ENCODE measurements around the gene TSPAN14. TPM values are rescaled to one million over a fixed set of nuclear protein-coding genes. Genes with fewer than 3 reads are reported as not detected.

The TSPAN14 gene
- total and polyA plus RNA-seq, 10 of the 15 experiments (the other 5 are each of a cell fraction or from before 2014, with no cell fraction given), result 2.5 to 31.7 (median 17.9) TPM

DNA sequence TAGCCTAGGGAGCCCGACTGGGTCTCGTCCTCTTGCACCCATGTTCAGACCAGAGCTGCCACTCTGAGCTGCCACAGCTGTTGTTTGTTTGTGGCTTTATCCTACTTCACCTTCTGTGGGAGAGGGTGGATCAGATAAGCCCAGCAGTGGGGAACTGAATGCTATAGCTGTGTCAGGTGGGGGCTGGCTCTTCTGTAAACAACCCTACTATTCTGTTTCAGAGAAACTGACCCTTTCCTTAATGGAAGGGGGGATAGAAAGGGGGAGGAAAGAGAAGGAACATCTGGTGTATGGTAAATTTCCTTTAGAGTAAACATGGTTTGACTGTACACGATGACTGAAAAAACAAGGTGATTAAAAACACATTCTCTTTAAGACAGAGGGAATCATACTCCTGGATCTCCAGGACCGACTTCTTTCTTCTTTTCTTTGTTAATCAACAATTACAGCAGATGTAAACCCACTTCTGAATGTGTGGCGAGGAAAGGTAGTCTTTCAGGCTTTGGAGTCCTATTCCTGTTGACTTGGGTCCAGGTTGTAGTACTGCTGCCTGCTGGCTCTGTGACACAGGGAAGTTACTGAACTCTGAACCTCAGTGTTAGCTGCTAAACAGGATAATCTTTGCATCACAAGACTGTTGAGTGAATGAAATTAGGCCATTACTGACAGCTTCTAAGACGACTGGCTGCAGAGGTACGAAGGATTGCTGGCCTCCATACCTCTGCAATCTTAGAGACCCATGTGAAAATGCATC lies 39.8 kb upstream of the TSPAN14 start (continued):
- TF ChIP-seq MYB (IDR thresholded peaks at IDR 0.05; ENCODE audit: borderline replicate concordance, low read depth, low read length) (no peak), LARP7 (IDR thresholded peaks at IDR 0.05) (no peak), CREB1 (IDR thresholded peaks at IDR 0.05; ENCODE audit: low read depth) (no peak), MXI1 (IDR thresholded peaks at IDR 0.05; ENCODE audit: low read depth, low read length) (no peak), BHLHE40 (IDR thresholded peaks at IDR 0.05; ENCODE audit: borderline replicate concordance in 1 of 2, low read depth in 2 of 2, low read length in 1 of 2) (no peak)
- TF ChIP-seq, protein P1, sequence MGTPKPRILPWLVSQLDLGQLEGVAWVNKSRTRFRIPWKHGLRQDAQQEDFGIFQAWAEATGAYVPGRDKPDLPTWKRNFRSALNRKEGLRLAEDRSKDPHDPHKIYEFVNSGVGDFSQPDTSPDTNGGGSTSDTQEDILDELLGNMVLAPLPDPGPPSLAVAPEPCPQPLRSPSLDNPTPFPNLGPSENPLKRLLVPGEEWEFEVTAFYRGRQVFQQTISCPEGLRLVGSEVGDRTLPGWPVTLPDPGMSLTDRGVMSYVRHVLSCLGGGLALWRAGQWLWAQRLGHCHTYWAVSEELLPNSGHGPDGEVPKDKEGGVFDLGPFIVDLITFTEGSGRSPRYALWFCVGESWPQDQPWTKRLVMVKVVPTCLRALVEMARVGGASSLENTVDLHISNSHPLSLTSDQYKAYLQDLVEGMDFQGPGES (IDR thresholded peaks at IDR 0.05), result no peak

DNA sequence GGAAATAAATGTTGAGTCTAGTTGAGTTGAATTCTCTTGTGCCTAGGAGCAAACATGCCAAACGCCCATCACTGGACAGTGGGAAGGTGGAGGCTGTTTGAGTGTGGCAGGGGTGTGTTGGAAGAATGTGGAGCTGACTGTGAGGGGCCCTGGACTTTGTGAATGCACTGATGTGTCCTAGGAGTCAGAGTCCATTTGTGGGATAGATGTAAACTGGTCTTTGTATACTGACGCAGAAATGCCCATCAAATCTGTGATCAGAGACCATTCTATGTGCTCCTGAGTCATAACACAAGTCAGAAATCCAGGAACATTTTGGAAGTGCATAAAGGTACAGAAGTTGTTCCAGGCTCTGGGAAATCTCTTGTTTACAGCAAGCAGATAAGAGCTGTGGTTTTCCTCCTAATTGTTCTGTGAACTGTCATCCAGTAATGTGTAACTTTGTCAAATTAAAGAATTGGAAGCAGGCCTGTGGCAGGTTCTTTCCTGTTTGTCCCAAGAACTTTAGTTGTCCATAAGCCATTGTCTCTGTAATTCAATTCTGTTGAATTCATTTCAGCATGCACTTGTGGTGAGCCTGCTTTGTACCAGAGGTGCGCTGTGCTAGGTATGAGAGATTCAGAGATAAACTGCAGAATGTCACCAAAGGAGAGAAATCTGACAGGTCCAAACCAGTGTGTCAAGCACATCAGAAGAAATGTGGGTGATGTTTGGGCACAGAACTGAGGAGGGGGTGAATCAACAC lies 38.2 kb upstream of the TSPAN14 start:
- RAD21 ChIA-PET (ENCODE audit: unreplicated experiment), result no interaction called here
- Histone ChIP-seq H3K27me3 (replicated peaks in 1 of 2; ENCODE audit: control insufficient read depth in 2 of 2, insufficient read depth in 2 of 2, low read length in 1 of 2) (no peaks in the 10 kb centered on the region), H3K4me1 (ENCODE audit: control insufficient read depth, insufficient read depth, low read length) (peaks cover under 1% of the 10 kb centered on the region), H4K20me1 (ENCODE audit: control insufficient read depth, insufficient read depth) (no peaks in the 10 kb centered on the region), H3K9ac (ENCODE audit: control insufficient read depth, insufficient read depth, low read length) (no peak overlapping the region), H3K4me3 (no peak overlapping the region), H3K4me2 (ENCODE audit: control insufficient read depth, insufficient read depth) (no peak overlapping the region), H3K79me2 (ENCODE audit: control insufficient read depth, insufficient read depth, low read length) (no peaks in the 10 kb centered on the region), H3K36me3 (ENCODE audit: control insufficient read depth in 2 of 2, insufficient read depth in 2 of 2, low read length in 1 of 2) (no peaks in the 10 kb centered on the region), H2AFZ (ENCODE audit: control insufficient read depth, low read depth, low read length) (no peak overlapping the region), H3K27ac (ENCODE audit: control insufficient read depth, insufficient read depth) (no peak overlapping the region), H3K9me3 (replicated peaks; ENCODE audit: control insufficient read depth, insufficient read depth, low read length) (no peaks in the 10 kb centered on the region)
- CTCF ChIA-PET, result no interaction called here
- in situ Hi-C loops (cut with MboI), result no loop called here
- POLR2A ChIA-PET, result no interaction called here
- DNase-seq (ENCODE audit: low read depth, low spot score), result no peak
- BruUV-seq (replicated peaks), result no TSS peak
- no peak for ATAC-seq
- SMC1A ChIA-PET (ENCODE audit: uncharacterized antibody, unreplicated experiment), result no interaction called here
- intact Hi-C loops (cut with micrococcal nuclease; ENCODE audit: unreplicated experiment), result no loop called here
- WGBS (ENCODE audit: insufficient coverage, insufficient replicate concordance, low lambda C conversion rate, missing lambda C conversion rate), result 25% methylated on average over 3 of the region's 3 CpGs
- no peak for FAIRE-seq
- TF ChIP-seq EGR1 (IDR thresholded peaks at IDR 0.05; ENCODE audit: borderline replicate concordance in 1 of 2, low read depth in 2 of 2, low read length in 2 of 2) (no peak), TCF3 (IDR thresholded peaks at IDR 0.05; ENCODE audit: borderline replicate concordance, insufficient read depth, low read depth, low read length) (no peak), TCF12 (IDR thresholded peaks at IDR 0.05; ENCODE audit: low read depth, low read length) (no peak), CEBPB (IDR thresholded peaks at IDR 0.05; ENCODE audit: borderline replicate concordance in 1 of 2, low read depth in 2 of 2, low read length in 2 of 2) (no peak), EZH2 (IDR thresholded peaks at IDR 0.05; ENCODE audit: borderline replicate concordance, control insufficient read depth, low read depth, low read length) (no peak), YY1 (IDR thresholded peaks at IDR 0.05; ENCODE audit: low read depth, low read length) (no peak), NRF1 (conservative IDR thresholded peaks at IDR 0.05; ENCODE audit: low read depth, low read length) (no peak), SIX5 (IDR thresholded peaks at IDR 0.05; ENCODE audit: low read depth, low read length, severe bottlenecking) (no peak), KLF5 (IDR thresholded peaks at IDR 0.05; ENCODE audit: partially characterized antibody) (no peak), SREBF1 (IDR thresholded peaks at IDR 0.05; ENCODE audit: low read length) (no peak)
- TF ChIP-seq, protein P2, sequence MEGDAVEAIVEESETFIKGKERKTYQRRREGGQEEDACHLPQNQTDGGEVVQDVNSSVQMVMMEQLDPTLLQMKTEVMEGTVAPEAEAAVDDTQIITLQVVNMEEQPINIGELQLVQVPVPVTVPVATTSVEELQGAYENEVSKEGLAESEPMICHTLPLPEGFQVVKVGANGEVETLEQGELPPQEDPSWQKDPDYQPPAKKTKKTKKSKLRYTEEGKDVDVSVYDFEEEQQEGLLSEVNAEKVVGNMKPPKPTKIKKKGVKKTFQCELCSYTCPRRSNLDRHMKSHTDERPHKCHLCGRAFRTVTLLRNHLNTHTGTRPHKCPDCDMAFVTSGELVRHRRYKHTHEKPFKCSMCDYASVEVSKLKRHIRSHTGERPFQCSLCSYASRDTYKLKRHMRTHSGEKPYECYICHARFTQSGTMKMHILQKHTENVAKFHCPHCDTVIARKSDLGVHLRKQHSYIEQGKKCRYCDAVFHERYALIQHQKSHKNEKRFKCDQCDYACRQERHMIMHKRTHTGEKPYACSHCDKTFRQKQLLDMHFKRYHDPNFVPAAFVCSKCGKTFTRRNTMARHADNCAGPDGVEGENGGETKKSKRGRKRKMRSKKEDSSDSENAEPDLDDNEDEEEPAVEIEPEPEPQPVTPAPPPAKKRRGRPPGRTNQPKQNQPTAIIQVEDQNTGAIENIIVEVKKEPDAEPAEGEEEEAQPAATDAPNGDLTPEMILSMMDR (IDR thresholded peaks at IDR 0.05 in 2 of 3, conservative IDR thresholded peaks at IDR 0.05 in 1 of 3; ENCODE audit: control insufficient read depth in 2 of 3, extremely low read depth in 1 of 3, insufficient read depth in 1 of 3, low read depth in 3 of 3, low read length in 3 of 3), result no peak
- TF ChIP-seq, protein P3, sequence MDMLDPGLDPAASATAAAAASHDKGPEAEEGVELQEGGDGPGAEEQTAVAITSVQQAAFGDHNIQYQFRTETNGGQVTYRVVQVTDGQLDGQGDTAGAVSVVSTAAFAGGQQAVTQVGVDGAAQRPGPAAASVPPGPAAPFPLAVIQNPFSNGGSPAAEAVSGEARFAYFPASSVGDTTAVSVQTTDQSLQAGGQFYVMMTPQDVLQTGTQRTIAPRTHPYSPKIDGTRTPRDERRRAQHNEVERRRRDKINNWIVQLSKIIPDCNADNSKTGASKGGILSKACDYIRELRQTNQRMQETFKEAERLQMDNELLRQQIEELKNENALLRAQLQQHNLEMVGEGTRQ (IDR thresholded peaks at IDR 0.05; ENCODE audit: borderline replicate concordance, low read depth, low read length), result no peak
